ENCODE measurements around the gene SLC19A1. TPM values are rescaled to one million over a fixed set of nuclear protein-coding genes. Genes with fewer than 3 reads are reported as not detected.
"Not testable (repeated sequence)": the region's sequence is repeated elsewhere in the genome, so short reads cannot be mapped to it uniquely, and the experiment has no call there.

The SLC19A1 gene
- polyA plus RNA-seq, 3 donors = 41.7 to 62.4 (median 53.5) TPM

DNA sequence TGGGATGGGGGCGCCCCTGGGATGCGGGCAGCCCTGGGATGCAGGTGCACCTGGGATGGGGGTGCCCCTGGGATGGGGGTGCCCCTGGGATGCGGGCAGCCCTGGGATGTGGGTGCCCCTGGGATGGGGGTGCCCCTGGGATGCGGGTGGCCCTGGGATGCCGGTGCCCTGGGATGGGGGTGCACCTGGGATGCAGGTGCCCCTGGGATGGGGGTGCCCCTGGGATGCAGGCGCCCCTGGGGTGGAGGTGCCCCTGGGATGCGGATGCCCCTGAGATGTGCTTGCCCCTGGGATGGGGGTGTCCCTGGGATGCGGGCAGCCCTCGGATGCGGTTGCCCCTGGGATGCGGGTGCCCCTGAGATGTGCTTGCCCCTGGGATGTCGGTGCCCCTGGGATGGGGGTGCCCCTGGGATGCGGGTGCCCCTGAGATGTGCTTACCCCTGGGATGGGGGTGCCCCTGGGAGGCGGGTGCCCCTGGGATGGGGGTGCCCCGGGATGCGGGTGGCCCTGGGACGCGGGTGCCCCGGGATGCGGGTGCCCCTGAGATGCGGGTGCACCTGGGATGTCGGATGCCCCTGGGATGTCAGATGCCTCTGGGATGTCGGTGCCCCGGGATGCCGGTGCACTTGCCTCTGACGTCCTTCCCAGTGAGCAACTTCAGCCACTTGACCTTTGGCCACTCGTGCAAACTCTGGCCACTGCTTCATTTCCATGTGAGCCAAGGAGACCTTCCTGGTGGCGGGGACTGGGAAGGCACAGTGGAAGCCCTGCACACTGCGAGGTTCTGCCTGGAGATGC, 37.3 kb upstream of the SLC19A1 start:
- no peak for DNase-seq (ENCODE audit: extremely low read depth in 1 of 11, low read depth in 9 of 11, low spot score in 4 of 11)

DNA sequence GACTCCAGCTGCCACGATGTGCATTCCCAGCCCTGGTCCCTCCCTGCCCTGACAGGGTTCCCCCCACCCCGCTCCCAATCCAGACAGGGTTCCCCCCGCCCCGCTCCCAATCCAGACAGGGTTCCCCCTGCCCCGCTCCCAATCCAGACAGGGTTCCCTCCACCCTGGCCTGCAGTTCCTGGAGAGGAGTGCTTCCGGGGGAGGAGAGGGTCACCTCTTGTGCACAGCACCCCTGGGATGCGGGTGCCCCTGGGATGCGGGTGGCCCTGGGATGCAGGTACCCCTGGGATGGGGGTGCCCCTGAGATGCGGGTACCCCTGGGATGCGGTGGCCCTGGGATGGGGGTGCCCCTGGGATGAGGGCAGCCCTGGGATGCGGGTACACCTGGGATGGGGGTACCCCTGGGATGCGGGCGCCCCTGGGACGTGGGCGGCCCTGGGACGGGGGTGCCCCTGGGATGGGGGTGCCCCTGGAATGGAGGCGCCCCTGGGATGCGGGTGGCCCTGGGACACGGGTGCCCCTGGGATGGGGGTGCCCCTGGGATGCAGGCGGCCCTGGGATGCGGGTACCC, 36.7 kb upstream of the SLC19A1 start:
- DNase-seq (ENCODE audit: extremely low read depth in 1 of 11, low read depth in 9 of 11, low spot score in 4 of 11) = no peak

DNA sequence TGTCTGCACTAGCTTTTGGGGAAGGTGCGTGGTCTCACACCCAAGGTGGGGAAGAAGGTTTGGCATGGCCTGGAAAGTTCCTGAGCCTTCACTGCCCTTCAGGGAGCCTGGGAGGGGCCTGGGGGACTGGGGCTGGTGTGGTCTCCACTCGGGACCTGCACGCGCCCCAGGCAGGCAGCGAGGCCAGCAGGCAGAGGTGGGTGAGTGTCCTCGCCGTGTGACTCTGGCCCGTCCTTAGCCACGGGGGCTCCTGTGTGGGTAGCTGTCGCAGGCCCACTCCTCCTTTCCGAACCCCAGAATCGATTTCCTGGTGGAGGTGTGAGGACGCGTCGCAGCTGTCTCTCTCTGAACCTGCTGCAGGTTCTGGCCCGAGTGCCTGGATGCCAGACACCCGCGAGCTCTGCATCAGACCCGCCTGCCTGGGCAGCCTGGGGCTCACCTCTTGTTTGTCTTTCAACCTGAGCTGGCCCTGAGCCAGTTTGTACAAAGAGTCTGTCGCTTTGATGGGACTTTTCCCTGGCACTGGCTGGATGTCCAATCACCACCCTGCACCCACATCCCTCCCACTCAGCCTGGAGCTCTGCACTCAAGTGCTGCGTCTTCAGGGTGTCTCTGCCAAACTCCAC, 36.0 kb upstream of the SLC19A1 start:
- no peak for DNase-seq (ENCODE audit: extremely low read depth in 1 of 11, low read depth in 9 of 11, low spot score in 4 of 11)

DNA sequence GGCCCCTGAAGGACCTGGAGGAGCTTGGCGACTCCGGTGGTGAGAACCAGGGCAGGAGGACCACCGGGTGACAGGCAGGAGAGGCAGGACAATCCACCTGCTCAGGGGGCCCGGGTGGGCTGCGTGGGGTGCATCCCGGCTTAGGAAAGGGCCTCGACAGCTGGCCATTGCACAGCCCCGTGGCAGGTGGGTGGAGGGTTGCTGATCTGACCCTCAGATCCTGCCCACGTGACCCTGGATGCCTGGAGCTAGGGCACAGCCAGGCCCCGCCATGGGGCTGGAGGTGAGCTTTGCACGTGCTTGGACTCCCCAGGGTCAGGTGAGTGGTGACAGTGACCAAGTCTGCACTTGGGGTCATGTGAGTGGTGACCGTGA, 35.5 kb upstream of the SLC19A1 start:
- no peak for DNase-seq (ENCODE audit: extremely low read depth in 1 of 11, low read depth in 9 of 11, low spot score in 4 of 11)

DNA sequence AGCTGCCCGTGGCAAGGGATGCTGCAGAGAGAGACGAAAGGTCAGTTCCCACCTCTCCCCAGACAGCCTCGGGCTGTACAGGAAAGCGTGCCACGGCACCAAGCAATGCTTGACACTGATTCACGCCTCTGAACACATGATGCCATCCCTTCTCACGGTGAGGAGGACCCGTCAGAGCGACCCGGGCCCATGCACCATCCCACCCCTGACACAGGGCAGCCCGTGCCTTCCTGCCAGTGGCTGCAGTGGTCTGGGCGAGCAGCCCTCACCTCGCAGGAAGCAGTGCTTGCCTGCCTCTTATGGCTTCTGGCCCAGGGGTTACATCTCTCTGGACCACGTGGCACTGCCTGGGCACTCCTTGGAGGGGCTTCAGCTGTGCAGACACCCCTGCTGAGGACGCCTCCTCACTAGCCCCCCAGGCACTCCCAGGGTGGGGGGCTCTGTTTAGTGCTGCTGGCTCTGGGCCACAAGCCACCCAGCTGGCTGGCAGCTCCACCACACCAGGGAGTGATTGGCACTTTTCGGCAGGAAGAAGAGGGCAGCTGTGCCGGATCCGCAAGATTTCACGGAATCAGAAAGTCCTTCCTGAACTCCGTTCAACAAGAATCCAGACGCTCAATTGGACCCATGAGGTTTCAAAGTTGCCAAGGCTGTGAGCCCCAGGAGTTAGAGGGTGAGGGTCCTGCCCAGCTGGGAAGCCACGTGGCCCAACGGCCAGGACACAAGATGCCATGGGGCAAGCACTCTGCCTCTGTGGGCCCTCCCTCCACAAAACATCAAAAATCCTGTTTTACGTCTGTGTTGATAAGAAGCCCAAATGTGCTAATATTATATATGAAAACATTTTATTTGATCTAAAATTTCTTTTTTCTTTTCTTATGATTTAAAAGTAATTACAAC, 34.8 kb upstream of the SLC19A1 start:
- DNase-seq (ENCODE audit: extremely low read depth in 1 of 11, low read depth in 9 of 11, low spot score in 4 of 11) = no peak

DNA sequence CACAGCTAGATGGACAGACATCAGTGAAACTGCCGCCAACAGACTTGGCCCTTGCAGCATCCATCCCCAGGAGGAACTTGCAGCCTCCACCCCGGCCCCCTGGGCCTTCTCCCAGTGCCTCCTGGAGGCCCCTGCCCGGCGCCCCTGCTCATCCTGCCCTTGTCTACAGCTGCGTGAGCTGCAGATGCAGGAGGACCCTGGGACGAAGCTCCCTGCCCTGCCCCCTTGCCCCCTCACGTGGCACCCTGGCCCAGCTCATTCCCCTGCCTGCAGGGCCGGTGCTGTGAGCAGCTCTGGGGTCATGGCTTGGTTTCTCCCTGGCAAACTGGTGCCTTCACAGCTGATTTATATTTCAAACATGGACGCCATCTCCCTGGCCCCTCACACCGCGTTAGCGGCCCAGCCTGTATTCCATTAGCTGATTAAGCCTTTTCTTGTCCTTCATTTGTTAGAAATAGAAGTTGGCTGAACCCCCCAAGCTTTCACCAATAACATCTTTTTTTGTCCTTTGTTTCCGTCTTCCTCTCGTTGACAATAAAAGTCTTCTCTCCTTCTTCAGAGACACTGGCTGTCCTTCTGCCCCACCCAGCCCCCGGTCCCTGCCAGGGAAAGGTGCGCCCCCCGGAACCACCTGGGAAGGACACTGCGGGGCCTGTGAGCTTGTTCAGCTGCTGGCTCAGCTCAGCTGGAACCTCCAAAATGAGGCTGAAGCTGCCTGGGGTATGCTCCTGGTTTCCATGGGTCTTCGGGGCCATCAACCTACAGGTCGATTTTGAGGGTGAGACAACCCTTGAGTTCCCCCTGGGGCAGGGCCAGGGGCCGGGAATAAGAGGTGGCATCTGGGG, 34.0 kb upstream of the SLC19A1 start:
- DNase-seq (ENCODE audit: extremely low read depth in 1 of 11, low read depth in 9 of 11, low spot score in 4 of 11) = no peak

DNA sequence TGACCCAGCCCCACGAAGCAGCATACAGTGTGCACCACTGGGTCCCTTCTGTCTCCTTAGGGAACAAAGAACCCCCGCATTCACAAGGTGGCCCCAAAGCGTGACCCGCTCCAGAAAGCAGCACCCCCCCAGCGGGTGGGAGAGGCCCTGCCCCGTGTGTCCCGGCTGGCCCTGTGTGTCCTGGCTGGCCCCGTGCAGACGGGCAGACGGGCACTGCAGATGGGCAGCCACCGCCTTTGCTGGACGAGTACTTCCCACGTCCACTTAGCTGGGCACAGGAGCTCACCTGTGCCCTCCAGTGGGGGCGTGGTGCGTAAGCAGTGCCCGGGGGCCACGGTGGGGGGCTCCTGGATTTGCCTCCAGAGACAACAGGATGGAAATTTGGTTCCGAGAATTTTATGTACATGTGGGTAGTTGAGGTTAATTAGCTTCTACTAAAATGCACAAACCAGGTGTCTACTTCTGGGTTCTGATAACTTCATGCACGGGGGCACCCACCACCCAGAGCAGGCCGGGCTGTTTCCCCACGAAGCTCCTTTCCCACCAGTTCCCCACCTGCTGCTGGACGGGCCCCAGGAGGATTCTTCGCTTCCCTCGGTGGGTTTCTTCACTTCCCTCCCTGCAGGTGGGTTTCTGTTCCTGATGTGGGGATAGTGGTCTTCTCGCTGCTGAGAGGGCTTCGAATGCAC, 33.2 kb upstream of the SLC19A1 start:
- no peak for DNase-seq (ENCODE audit: extremely low read depth in 1 of 11, low read depth in 9 of 11, low spot score in 4 of 11)

DNA sequence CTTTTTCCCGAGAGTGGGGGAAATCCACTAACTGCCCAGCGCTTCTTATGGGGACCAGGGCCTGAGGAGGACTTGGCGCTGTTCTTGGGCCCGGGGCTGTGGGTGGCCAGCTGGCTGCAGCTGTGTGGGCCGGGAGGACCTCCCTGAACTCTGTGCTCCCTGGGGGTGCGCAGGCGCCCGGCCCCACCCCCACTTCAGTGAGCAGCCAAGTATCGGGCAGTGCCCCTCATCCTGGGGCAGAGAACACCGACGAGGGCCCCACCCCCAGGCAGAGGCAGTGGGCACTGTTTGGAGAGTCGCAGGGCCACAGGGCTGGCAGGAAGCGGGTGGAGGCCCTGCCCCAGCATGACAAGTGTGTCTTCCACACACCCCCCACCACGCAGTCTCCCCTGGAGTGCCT, 32.5 kb upstream of the SLC19A1 start:
- DNase-seq (ENCODE audit: extremely low read depth in 1 of 11, low read depth in 9 of 11, low spot score in 4 of 11) = no peak

DNA sequence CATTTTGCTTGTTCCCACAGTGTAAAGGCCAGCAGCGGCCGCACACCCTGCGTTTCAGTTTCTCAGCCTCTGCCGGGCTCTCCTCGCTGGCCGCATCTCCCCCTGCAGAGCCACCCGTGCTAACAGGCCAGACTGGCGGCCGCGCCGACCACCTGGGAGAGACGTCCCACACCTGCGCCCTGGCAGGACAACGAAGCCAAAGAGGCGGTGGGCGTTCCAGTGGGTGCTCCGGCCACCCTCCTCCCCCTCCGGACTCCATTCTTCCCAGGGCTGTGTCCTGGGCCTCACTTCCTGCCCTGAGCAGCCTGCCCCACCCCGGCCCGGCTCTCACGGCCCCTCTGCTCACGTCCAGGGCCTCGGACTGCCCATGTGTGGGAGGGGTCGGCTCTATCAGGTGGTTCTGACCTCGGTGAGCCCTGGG, 31.9 kb upstream of the SLC19A1 start:
- no peak for DNase-seq (ENCODE audit: extremely low read depth in 1 of 11, low read depth in 9 of 11, low spot score in 4 of 11)

DNA sequence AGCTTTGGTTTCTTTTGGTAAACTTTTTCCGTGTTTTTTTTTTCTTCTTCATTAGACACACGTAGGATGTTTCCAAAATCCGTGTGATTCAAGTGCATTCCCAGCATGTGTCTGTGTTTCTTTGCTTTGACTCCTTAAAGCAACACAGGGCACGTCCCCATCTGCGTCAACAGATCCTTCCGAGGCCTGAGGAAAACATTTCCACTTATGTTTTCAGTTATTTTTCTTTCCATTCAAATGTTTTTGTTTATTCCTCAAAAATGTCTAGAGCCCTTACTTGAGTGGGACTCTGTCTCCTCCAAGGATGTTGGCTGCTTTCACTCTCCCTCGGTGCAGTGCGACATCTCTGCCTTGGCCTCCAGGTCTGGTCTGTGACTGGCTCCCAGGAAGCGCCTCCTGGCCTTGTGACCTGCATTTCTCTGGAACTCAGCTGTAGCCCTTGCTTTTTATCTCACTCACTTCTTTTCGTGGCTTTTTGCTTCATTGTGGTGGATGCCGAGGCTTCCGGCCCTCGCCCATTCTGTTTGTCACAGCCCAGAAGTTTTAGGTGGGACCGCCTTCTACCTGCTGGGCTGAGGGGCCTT, 31.3 kb upstream of the SLC19A1 start:
- DNase-seq (ENCODE audit: extremely low read depth in 1 of 11, low read depth in 9 of 11, low spot score in 4 of 11) = no peak

DNA sequence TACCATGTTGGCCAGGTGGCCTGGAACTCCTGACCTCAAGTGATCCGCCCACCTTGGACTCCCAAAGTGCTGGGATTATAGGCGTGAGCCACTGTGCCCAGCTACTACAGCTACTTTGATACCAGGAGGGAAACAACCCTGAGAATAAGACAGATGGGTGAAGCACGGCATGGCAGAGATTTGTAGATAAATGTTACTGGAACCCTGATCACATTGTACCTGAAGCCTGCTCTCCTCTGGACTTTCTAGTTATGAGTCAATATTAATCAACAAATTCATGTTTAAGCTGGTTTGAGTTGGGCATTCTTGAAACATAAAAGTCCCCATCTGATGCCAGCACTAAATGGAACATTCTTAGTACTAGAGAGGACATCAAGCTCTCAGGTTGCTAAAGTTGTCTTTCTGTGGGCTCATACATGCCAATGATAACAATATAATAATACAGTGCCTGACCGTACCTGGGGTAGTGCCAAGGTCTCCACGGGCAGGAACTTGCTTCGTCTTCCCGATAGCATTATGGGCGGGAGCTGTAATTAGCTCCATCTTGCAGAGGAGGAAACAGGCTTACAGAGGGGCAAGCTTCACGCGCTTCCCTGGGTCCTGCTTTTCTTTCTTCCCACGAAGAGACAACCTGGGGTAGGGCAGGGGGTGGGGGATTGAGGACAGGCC, 30.7 kb upstream of the SLC19A1 start:
- no peak for DNase-seq (ENCODE audit: extremely low read depth in 1 of 11, low read depth in 9 of 11, low spot score in 4 of 11)

DNA sequence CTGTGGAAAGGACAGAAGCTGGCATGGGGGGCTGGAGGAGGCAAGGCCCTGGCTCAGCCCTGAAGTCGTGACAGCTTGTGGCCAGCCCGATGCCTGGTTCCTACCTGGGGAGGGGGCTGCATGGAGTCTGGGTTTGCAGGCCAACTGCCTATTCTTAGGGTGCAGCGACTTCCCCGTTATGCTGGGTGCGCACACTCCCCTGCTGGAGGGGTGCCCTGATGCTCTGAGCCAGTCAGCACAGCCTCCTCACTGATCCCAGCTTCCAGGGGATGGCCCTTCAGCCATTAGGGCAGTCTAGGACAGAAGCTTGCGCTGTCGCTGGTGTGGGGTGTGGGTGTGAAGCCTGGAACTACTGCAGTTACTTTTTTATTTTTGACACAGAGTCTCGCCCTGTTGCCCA, 30.0 kb upstream of the SLC19A1 start:
- DNase-seq (ENCODE audit: extremely low read depth in 1 of 11, low read depth in 9 of 11, low spot score in 4 of 11) = no peak

DNA sequence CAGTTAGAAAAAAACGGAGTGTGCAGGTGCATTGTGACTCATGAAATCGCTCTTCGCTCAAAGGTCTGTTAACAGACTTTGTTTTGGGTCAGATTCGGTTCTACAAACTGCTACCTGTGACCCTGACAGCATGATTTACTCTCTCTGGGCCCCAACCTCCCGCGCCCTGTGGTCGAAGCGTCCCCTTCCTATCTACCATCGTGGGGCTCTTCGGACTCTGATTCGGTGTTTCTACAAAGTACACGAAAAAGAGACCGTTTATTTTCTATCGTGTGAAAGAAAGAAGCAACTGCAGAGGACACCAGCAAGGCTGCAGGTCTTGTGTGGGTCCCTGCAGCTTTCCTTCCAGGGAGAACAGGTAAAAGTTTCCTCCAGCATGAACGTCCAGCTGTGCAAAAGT, 29.4 kb upstream of the SLC19A1 start:
- no peak for DNase-seq (ENCODE audit: extremely low read depth in 1 of 11, low read depth in 9 of 11, low spot score in 4 of 11)

DNA sequence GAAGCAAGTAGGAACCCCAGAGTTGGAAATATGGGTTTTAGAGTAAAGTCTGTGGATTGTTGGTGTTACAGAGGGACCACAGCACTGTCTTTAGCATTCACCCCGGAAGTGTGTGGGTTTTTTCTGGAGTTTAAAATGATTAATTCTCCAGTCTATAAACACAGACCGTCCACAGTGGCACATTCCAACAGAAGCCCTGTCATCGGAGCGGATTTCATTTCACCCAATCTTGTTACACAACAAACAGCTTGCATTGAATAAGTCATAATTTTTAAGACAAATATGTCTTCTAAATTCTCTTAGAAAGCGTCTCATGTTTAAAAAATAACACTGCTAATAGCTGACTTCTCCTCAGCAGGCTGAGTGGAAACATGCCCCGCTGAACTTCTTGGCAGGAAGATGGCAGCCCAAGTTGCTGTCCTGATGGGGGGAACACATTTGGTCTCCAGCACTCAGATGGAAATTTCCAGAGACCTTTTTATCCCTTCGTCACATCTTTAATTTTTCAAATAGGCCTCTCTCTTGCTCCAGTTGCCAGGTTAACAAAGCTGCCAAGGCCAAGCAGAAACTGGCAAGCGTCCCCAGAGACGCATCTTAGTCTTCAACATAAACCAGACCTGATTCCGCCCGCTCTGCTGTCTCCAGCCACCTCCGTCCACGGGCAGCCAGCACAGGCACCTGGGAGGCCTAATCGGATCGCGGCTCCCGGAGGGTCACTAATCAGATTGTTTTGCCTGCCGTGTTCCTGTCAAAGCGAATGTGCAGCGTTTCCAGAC, 28.8 kb upstream of the SLC19A1 start:
- DNase-seq (ENCODE audit: extremely low read depth in 1 of 11, low read depth in 9 of 11, low spot score in 4 of 11) = no peak

DNA sequence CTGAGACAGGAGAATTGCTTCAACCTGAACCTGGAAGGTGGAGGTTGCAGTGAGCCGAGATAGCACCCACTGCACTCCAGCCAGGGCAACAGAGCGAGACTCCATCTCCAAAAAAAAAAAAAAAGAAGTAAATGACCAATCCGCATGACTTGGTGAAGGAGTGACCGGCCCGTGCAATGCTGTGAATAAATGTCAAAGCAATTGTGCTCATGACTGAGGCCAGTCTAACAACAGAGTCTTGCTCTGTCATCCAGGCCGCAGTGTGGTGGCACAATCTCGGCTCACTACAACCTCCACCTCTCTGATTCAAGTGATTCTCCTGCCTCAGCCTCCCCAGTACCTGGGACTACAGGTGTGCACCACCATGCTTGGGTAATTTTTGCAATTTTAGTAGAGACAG, 27.8 kb upstream of the SLC19A1 start:
- DNase-seq (ENCODE audit: extremely low read depth in 1 of 11, low read depth in 9 of 11, low spot score in 4 of 11) = no peak

DNA sequence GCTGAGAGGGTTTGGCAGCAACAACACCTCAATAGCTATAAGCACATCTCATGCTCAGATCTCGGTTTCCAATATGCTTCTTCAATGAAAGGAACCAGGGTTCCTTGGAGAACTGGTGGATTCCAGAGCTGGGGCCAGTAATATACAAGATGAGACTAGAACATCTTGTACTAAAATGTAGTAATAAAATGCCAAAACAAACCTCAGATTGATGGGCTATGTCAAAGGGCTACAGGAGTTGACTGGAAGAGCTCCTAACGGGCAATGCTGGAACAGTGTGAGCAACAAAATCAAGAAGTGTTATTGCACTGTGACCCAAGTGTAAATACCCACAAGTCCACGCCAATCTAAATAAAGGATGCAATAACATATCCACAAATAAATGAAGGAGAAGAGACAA, 26.1 kb upstream of the SLC19A1 start:
- DNase-seq (ENCODE audit: extremely low read depth in 1 of 11, low read depth in 9 of 11, low spot score in 4 of 11) = no peak

DNA sequence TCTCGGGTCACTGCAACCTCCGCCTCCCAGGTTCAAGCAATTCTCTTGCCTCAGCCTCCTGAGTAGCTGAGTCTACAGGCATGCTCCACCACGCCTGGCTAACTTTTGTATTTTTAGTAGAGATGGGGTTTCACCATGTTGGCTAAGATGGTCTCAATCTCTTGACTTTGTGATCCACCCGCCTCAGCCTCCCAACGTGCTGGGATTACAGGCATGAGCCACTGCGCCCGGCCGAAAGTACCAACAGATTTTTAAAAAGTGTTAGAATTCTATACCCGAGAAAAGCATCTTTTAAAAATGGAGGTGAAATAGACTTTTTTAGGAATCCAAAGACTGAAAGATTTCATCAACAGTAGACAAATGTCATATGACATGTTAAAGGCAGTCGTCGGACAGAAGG, 21.9 kb upstream of the SLC19A1 start:
- not testable (repeated sequence) for DNase-seq (ENCODE audit: extremely low read depth in 1 of 11, low read depth in 9 of 11, low spot score in 4 of 11)

Measured in renal cortex interstitium (tissue), 11 donors.